Mucosa of descending colon (tissue), 3 donors: ENCODE measurements around the gene FANCD2OS. TPM values are rescaled to one million over a fixed set of nuclear protein-coding genes. Genes with fewer than 3 reads are reported as not detected.
A peak's percentile ranks its signal among the peaks of the same experiment; 100 is the strongest.

Experiments
- ATAC-seq: fragments of 200-7000 bp; cut with Tn5 transposase; one replicate; pipeline ENCODE4 v1.9.1; 2020; ENCODE audit warnings: mild to moderate bottlenecking, moderate library complexity
- DNase-seq, 3 donors: peaks; one replicate each; pipeline ENCODE4 v3.0.0-alpha.2; 2020
- H3K36me3 ChIP-seq: fragments of 200-600 bp; one replicate; pipeline ENCODE4 v1.8.0; 2021; ENCODE audit warnings: low read depth, mild to moderate bottlenecking
- H3K4me1 ChIP-seq: fragments of 200-600 bp; one replicate; pipeline ENCODE4 v1.8.0; 2021; ENCODE audit warnings: low read depth, mild to moderate bottlenecking
- H3K4me3 ChIP-seq: fragments of 200-600 bp; one replicate; pipeline ENCODE4 v1.8.0; 2021; ENCODE audit warnings: mild to moderate bottlenecking
- H3K9me3 ChIP-seq: fragments of 200-600 bp; one replicate; pipeline ENCODE4 v1.8.0; 2021; ENCODE audit warnings: mild to moderate bottlenecking
- intact Hi-C, 2 donors: fragments of 100-400 bp; cut with DNase I in 1 of 2; cut with micrococcal nuclease in 1 of 2; formaldehyde crosslinking; loops; one replicate each; pipeline versions ENCODE4 v1.11.0 to v1.11.1; 2022; cut with DNase I, micrococcal nuclease
- total RNA-seq, 3 donors: library from RNA; stranded (reverse); fragmentation: NEBNext Ultra II Directional in 2 of 3; extraction: Animal tissue kit (Norgen Biotek cat#: 25700) in 2 of 3; gene quantifications; one replicate each; pipeline versions ENCODE4 v1.2.1 to v1.2.4, GENCODE V29; 2021 to 2023
- TF ChIP-seq, protein P1 (sequence below): fragments of 200-600 bp; IDR thresholded peaks from one replicate; pipeline ENCODE4 v1.8.0; 2022; ENCODE audit warnings: antibody characterized with exemption, mild to moderate bottlenecking
- donor health status: DM: no; HTN: no; CAD: no; lungs with moderate emphysema.
- donor health status: DM: no; HTN: no; CAD: no.
- donor health status: DM: no; HTN: yes; CAD: no.

Gene FANCD2OS
- total RNA-seq, 3 donors from 2014 or later = not detected

GRCh38 chr3:10116928-10117327 is 8.9 kb upstream of the FANCD2OS start:
- DNase-seq = no peak
- Histone ChIP-seq H3K4me1 (peaks cover 13% of the 10 kb centered on the region), H3K9me3 (no peaks in the 10 kb centered on the region), H3K36me3 (no peaks in the 10 kb centered on the region), H3K4me3 (no peak overlapping the region)
- intact Hi-C loops = no loop called here
- TF ChIP-seq, protein P1, sequence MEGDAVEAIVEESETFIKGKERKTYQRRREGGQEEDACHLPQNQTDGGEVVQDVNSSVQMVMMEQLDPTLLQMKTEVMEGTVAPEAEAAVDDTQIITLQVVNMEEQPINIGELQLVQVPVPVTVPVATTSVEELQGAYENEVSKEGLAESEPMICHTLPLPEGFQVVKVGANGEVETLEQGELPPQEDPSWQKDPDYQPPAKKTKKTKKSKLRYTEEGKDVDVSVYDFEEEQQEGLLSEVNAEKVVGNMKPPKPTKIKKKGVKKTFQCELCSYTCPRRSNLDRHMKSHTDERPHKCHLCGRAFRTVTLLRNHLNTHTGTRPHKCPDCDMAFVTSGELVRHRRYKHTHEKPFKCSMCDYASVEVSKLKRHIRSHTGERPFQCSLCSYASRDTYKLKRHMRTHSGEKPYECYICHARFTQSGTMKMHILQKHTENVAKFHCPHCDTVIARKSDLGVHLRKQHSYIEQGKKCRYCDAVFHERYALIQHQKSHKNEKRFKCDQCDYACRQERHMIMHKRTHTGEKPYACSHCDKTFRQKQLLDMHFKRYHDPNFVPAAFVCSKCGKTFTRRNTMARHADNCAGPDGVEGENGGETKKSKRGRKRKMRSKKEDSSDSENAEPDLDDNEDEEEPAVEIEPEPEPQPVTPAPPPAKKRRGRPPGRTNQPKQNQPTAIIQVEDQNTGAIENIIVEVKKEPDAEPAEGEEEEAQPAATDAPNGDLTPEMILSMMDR = no peak
- ATAC-seq = no peak

DNA sequence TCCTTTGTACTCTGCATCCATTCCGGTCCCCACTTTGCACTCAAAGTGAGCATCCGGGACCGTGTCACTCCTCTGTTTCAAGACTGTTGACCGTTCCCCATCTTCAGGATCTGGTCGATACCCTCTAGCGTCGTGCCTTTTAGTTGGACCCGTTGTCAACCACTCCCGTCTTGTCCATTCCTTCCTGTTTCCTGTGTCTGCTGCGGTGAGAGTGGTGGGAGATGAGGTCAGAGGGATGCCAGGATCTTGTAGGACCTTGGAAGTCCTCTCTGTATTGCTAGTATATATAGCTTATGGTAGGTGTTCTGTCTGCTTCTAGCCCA is 8.0 kb upstream of the FANCD2OS start:
- peak overlapping the region; percentile 87 for H3K4me3 ChIP-seq
- TF ChIP-seq, protein P1 = no peak
- peaks cover 13% of the 10 kb centered on the region for H3K4me1 ChIP-seq
- H3K9me3 ChIP-seq = no peaks in the 10 kb centered on the region
- H3K36me3 ChIP-seq = no peaks in the 10 kb centered on the region
- intact Hi-C loops = no loop called here
- DNase-seq = no peak
- ATAC-seq = peak; percentile 41

DNA sequence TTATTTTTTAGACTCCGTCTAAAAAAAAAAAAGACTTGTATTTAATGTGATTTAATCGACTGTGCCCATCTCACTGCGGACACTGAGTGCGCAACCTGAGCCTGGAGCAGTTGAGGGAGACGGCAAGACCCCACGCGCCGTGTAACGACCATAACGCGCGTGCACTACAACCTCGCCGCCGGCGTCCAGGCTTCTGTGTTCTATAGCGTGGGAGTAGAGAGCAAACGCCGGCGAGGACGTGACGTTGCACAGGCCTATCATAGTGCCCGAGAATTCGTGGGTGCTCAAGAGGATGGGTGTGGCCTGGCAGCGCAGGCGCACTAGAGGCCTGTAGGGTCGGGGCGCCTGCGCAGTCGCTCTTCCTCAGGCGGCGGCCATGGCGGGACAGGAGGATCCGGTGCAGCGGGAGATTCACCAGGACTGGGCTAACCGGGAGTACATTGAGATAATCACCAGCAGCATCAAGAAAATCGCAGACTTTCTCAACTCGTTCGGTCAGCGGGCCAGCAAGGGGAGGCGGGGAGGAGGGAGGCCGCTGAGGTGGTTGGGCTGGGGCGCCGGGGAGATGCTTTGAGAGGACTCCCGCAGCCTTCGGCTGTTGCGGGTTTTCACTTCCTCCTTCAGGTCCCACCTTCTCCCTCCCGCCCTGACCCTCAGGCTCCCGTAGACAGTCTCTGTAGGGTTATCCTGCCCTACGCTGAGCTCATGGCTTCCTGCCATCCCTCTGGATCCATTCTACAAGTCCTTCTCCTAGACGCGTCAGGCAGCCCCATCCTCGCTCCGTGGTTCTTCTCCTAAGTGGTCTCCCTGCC is 7.5 kb upstream of the FANCD2OS start, which contains the start of gene BRK1:
TSS of gene BRK1 (plus strand) at position 350 of the 812 bp plus-strand sequence. CDS start at position 377, 27 bp downstream.
- Histone ChIP-seq H3K4me3 (peak within 1 kb of the TSS; percentile 87), H3K4me1 (peaks cover 13% of the 10 kb centered on the region), H3K36me3 (no peaks in the 10 kb centered on the region), H3K9me3 (no peaks in the 10 kb centered on the region)
- peak; percentile 99 for ATAC-seq
- TF ChIP-seq, protein P1 = no peak
- intact Hi-C loops = no loop called here
- DNase-seq = peak; percentile 94 to 97 (median 97)

DNA sequence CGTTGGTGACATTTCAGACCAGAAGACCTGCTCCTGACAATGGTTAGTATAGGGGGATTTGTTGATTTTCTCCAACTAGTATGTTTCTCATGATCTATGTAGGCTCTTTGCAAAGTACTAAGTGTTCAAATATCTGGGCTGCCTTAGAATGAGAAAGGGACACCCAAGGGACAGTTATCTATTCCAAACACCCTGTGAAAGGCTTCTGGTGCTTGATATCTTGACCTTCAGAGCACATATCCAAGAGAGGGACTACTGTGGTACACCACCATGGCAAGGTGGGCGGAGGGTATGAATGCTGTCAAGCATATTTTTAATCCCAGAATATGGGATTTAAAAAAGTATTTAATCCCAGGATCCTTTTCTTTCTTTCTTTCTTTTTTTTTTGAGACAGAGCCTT is 1.1 kb downstream of the FANCD2OS start:
- no peak for ATAC-seq
- no peak for DNase-seq
- H3K36me3 ChIP-seq = no peaks in the 10 kb centered on the region
- no peak overlapping the region for H3K4me3 ChIP-seq
- intact Hi-C loops = no loop called here
- TF ChIP-seq, protein P1 = no peak
- no peaks in the 10 kb centered on the region for H3K9me3 ChIP-seq
- no peaks in the 10 kb centered on the region for H3K4me1 ChIP-seq

- ATAC-seq (no peak), DNase-seq (no peak)
- intact Hi-C loops = no loop called here
- Histone ChIP-seq H3K4me3 (no peak overlapping the region), H3K4me1 (no peaks in the 10 kb centered on the region), H3K9me3 (no peaks in the 10 kb centered on the region), H3K36me3 (no peaks in the 10 kb centered on the region)
- TF ChIP-seq, protein P1 = no peak
These were observed 9.0 kb downstream of the FANCD2OS start for GRCh38 chr3:10099041-10099440.
